GM12801 (cell line): Measurements from ENCODE around the gene FAM83G.

Experiments
- CTCF ChIP-seq: IDR thresholded peaks from one replicate; pipeline ENCODE4 v1.5.1; 2011; ENCODE audit warnings: control low read depth; ENCODE audit not compliant: insufficient read length; ENCODE audit errors: extremely low read depth

The FAM83G gene

GRCh38 chr17:19021622-19022083 is 17.1 kb upstream of the FAM83G start:
- TF ChIP-seq CTCF, result no peak

GRCh38 chr17:19020016-19020415 is 15.5 kb upstream of the FAM83G start:
- no peak for TF ChIP-seq CTCF

GRCh38 chr17:19019041-19019941 is 14.7 kb upstream of the FAM83G start:
- TF ChIP-seq CTCF, result no peak

- no peak for TF ChIP-seq CTCF
Observed at GRCh38 chr17:19018600-19018950, 14.0 kb upstream of the FAM83G start.

- TF ChIP-seq CTCF, result no peak
Observed at GRCh38 chr17:19017804-19018599, 13.4 kb upstream of the FAM83G start.

- TF ChIP-seq CTCF, result no peak
Observed at GRCh38 chr17:19017401-19017800, 12.8 kb upstream of the FAM83G start.

- TF ChIP-seq CTCF, result no peak
Observed at GRCh38 chr17:19016881-19017280, 12.3 kb upstream of the FAM83G start.
